ENCODE measurements around the gene ITGA11.

DNA sequence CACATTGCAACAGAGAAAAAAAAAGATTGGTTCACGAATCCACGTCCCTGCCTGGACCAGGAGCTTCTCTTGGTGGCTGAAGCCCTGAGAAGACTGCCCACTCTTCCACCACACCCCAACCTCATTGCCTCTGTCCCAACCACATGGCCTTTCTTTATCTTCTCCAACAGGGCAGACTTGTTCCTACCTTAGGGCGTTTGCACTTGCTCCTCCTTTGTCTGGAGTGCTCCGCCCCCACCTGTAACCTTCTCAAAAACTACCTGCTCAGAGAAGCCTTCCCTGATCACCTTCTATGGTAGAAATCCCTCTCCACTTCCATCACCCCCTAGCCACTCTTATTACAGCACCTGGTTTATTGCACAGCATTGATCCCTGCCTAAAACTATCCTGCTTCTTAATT lies 64.7 kb downstream of the ITGA11 start:
- TF ChIP-seq, protein P1, sequence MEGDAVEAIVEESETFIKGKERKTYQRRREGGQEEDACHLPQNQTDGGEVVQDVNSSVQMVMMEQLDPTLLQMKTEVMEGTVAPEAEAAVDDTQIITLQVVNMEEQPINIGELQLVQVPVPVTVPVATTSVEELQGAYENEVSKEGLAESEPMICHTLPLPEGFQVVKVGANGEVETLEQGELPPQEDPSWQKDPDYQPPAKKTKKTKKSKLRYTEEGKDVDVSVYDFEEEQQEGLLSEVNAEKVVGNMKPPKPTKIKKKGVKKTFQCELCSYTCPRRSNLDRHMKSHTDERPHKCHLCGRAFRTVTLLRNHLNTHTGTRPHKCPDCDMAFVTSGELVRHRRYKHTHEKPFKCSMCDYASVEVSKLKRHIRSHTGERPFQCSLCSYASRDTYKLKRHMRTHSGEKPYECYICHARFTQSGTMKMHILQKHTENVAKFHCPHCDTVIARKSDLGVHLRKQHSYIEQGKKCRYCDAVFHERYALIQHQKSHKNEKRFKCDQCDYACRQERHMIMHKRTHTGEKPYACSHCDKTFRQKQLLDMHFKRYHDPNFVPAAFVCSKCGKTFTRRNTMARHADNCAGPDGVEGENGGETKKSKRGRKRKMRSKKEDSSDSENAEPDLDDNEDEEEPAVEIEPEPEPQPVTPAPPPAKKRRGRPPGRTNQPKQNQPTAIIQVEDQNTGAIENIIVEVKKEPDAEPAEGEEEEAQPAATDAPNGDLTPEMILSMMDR (IDR thresholded peaks at IDR 0.05), result no peak
- no peak for TF ChIP-seq POLR2AphosphoS5 (IDR thresholded peaks at IDR 0.05)
- TF ChIP-seq EP300 (IDR thresholded peaks at IDR 0.05), result no peak
- TF ChIP-seq POLR2A (IDR thresholded peaks at IDR 0.05), result no peak

All from stomach (tissue), 4 donors.